SH-SY5Y (cell line): ENCODE results near the gene F3.

Source experiments
- GATA2 ChIP-seq: IDR thresholded peaks from 2 replicates; pipeline ENCODE4 v1.6.1; 2011; ENCODE audit warnings: mild to moderate bottlenecking, low read depth, low read length
- GATA3 ChIP-seq: IDR thresholded peaks from 2 replicates; pipeline ENCODE4 v1.6.1; 2011; ENCODE audit warnings: low read depth, mild to moderate bottlenecking, low read length, moderate library complexity

Gene F3

DNA sequence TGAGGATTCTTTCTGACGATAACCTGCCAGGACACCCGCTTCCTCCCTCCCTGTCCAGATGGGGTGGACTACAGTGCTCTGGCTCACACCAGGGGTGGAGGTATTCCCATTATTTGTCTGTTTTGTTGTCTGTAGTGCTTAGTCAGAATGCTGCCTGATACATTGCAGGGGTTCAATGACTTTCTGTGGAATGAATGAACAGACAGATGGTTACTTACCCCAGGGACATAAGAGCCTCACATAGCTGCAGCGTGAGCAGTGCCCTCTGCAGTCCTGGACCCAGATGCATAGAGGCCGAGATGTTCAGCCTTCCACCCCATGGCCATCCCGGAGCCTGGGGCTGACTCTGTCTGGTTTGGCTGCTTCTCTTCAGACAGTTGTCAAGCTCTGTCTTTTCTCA, 13.0 kb upstream of the F3 start:
- TF ChIP-seq GATA3 (no peak), GATA2 (no peak)

DNA sequence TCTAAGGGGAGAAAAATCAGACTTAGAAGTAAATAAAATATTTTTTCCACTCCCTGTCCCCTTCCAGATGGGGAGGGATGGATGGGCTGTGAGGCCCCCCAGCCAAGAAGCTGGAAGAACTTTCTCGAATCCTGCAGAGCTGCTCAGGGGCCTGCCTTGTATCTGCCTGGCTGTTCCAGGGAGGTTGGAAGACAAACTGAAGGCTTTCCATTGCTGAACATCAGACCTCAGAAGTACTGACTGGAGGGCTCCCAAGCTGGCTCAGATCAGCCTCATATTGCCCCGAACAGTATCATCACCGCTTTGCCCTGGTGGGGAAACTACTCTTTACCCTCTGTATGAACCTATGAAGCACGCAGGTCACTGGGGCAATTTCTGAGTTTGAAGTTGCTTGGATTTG, 12.4 kb upstream of the F3 start:
- TF ChIP-seq GATA2 (no peak), GATA3 (no peak)

DNA sequence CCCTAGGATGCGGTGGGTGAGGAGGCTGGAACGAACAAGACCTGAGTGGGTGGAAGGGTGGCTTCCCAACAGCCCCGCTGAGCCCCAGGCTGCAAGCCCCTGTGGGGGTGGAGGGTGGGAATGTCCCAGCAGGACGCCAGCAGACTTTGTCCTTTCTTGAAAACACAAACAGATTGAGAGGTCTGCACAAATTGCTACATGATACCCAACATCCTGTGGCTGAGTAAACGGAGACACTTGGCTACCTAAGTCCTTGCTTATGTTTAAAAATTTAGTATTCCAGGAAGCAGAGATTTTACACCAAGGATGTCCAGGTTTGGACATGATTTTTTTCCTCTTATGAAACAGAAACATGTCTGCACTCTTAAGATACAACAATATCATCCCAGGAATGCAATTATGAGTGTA, 11.8 kb upstream of the F3 start:
- TF ChIP-seq GATA3 (no peak), GATA2 (no peak)

DNA sequence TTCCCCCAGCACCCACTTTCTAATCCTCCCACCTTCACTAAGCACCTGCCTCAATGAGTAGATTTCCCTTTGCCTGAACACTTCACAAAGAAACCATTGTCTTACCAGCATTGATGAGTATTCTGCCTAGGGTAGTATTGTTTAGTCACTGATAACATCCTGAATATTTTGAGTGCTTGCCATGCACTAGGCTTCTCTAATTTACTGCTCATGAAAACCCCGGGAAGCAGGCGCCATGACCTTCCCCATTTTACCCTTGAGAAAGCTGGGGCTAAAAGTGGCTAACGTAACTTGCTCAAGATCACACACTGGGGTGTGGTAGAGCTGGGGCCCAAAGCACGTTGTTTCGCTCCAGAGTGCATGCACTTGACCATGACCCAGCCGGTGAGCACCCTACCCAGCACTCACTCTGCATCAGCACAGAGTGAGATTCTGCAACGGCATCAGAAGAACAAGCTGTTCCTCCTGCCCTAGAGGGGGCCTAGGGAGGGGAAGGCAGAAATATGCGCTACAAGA, 10.6 kb upstream of the F3 start:
- TF ChIP-seq GATA2: no peak
- TF ChIP-seq GATA3: no peak

DNA sequence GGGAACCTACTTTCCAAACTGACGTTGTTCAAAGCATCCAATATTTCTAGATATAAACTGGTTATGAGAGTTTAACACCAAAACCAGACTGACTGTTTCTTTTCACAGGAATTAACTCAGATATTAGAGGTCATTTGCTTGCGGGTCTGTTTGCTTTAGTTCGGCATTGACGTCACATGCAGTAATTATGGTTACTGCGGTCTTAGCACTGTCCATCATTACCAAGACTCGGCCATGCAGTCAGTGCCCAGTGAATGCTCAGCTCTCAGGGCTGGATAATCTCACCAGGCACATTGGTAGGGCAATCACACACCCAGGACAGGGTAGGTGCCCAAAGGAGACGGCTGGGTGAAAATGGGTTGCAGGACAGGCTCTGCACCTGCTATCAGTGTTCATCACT, 9.9 kb upstream of the F3 start:
- TF ChIP-seq GATA2 (no peak), GATA3 (no peak)

DNA sequence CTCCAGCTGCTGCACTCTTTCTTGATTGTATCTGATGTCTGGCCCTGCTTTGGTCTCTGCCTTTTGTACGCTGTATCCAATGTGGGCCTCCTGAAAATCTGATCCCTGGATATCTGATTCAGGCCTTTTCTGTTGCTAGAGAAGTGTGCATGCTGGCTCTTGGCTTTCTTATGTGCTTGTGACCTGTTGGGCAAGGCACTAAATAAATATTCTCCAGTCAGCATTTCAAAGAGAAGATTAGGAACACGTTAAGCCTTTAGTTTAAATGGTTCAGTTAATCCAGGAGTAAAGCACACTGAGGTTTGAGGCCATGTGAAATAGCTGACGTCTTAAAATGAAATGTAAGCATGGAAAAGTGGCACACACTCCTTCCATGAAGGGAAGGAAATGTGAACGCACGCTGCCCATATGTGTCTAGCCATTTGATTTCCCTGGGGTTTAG, 9.3 kb upstream of the F3 start:
- TF ChIP-seq GATA3 (no peak; the same call in 1 of the 2 replicates), GATA2 (peak; percentile 70)

DNA sequence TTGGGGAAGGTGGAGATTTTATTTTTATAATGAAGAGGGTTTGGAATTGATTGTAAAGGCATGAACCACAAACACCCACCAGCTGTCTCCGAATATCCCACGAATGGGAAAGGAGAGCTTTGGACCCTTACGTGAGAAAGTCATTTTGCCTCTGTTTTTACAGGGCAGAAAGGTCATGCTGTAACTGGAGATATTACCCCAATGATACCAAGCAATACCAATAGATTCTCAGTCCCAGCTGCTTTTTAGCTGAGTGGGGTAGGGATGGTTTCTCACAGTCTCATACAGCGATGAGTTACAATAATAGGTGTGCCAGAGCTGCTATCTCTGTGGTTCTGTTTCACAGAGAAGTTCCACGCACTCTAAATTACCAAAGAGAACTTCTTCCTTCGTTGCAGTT, 8.8 kb upstream of the F3 start:
- TF ChIP-seq GATA2 (no peak), GATA3 (no peak)

DNA sequence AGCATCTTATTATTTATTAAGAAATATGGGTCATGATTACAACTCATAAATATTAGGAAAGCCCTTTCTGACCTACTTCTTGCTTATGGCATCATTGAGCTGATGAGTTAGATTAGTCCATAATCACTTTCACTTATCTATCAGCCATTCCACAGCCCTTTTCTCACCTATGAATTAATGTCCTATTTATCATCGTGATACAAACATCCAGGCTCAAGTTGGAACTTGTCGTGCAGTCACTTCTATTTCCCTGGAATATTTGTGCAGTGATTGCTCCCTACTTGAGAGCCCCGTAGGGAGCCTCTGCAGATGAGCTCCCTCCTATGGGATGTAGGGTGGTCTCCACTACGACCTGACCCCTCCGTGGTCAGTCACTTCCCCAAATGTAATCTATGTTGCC, 8.1 kb upstream of the F3 start:
- TF ChIP-seq GATA3 (no peak), GATA2 (no peak)

DNA sequence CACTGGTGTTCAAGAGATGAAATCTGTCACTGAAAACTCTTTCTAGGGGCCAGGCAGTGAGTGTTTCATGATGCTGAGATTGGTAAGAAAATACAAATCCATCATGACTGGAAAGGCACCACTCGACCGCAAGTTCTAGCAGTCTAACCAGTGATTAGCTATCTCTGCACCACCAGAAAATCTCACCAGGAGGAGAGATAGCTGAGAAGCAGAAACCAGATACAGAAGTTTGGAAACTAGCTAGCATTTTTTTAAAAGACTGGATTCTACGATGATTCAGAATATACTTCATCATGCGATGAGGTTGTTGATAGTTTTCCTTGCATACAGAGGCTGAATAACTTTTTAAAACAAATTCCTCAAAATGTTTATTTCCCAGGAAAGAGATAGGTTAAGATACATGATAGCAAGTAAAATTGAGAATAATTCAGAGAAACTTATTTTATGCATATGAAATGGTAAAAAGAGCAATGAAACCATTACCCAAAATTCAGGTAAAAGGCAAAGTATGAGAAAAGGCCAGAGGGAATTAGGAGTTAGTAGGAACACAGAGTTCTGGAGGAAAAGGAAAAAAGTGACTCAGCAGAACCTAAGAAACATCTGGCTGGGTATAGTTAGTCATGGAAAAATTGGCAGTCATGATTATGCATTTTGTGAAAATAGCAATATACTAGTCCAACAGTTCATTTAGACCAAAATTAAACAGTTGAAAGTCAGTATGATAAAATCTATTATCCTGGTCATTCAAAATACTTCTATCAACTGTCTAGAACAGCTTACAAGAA, 3.3 kb upstream of the F3 start:
- TF ChIP-seq GATA2: no peak
- no peak for TF ChIP-seq GATA3

DNA sequence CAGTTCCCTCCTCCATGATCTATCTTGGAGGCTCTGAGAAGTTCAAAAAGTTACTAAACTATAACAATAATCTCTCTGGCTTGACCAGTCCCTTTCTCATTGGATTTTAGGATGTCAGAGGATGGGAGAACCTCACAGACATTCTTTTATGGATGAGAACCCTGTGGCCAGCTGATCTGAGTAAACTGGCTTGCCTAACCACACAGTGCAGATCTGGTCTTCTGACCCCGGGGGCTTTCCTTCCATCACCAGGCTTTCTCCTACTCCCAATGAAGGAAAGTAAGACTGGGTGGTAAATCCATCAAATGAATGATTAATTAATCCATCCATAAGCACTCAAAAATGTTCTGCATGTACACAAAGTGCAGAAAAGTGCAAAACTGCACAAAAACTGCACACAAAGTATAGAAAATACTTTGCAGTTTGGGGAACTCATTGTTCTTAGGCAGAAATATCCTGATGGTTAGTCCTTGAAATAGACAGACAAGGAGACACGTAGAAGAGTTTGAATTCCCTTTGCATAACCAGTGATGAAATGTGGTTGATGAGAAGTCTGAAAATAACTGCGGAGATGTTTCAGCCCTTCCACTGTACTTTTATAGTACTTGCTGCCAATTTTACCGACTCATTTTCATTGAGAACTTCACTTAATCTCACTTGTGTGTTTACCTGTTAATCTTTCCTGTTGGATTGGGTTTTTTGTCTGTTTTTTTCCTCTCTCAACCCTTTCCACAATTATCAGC, 2.5 kb upstream of the F3 start:
- no peak for TF ChIP-seq GATA3
- no peak for TF ChIP-seq GATA2

DNA sequence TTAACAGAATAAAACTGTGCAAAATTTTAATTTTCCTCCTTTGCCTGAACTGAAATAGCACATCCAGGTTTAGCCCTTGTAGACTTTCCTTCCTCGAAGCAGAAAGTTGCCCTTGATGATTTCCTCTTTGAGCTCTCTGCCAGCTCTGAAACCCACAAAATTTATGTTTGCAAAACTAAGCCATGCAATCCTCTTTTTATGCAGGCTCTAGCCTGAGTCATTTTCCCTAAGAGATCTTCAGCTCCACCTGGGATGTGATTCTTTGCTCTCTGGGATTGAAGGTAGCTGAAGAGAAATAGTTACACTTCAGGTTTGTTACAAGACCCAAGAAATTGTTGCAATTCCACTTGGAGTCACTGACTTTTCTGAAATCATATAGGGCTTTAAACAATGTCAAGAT, 1.4 kb upstream of the F3 start:
- no peak for TF ChIP-seq GATA2
- no peak for TF ChIP-seq GATA3

DNA sequence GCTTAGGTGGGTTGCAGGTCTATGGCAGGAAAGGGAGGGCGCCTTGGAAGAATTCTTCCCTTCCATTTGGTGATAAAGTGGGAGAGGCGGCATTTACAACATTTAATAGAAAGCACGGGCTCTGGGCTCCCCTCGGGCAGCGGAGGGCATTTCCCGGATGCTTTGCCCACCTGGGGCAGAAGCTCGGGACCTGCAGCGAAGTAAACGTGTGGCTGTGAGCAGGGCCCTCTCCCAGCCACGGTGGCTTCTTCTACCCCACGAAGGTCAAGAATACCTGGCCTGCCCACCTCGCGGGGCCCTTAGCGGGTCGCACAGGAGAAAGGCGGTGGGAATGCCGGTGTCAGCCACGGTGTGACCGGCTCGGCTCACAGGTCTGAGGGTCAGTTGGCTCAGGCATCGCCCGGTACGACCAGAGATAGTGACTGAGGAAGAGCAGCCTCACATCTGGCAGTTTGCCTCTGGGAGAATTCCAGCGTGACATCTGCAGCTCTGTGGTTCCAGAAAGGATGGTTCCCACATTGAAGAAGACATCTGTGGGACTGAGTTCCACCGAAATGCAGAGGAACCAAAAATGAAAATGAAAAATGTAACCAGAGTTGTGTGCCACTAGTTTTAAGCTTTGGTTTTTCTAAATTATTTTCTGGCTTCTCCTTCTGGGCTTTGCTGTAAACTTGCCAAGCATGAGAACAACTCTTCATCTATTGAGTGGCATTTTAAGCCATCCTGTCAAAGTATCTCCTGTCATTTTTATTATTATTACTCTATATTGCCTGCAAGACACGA, 720 bp upstream of the F3 start:
- TF ChIP-seq GATA2: no peak
- TF ChIP-seq GATA3: no peak

DNA sequence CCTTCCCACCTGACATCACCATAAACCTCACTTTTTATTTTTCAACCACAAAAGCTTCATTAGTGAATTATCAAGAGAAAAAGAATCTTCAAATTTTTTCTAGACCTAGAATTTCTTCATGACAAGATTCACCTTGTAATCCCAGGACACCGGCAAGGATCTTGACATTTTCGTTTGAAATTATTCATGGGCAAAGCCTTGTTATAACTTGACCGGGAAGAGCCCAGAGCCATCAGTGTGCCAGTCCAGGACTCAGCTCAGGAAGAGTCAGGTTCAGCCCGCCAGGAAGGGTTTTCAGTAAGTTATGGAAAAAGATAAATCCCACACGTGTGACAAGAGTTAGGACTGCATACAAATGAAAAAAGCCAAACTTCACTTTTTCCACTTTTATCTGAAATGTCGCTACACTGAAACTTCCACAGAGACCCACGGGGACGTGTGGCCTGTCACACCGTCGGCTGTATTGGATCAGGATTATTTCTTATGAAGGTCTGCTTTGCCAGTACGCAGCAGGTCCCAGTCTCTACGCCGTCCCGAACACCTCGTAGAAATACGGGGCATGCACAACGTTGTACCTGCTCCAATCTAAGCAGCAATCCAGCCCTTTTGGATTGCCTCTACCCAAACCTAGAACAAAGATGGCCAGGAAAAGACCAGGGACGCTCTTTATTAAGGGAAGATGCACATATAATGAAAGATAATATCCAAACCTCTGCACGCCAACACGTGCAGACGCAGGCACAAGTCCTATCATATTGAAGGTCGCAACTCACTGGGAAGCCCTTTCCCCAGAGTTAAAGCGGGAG, 916 bp downstream of the F3 start:
- TF ChIP-seq GATA2 (no peak), GATA3 (no peak)
